GM23338 (cell line): ENCODE measurements around the gene TMEM127. TPM values are rescaled to one million over a fixed set of nuclear protein-coding genes. Genes with fewer than 3 reads are reported as not detected.

Experiments
- ATAC-seq: fragments of 200-7000 bp; cut with Tn5 transposase; 3 replicates; pipeline ENCODE4 v1.9.1; 2020
- DNase-seq: peaks from one replicate; pipeline ENCODE4 v3.0.0-alpha.2; 2015; ENCODE audit warnings: low spot score
- H2AFZ ChIP-seq: fragments of 200-600 bp; sonication (generic); 2 replicates; pipeline ENCODE4 v1.8.0; 2016; ENCODE audit warnings: antibody characterized with exemption, mild to moderate bottlenecking, moderate library complexity
- H3F3A ChIP-seq: fragments of 200-600 bp; sonication (generic); replicated peaks from 2 replicates; pipeline ENCODE4 v1.8.0; 2017; ENCODE audit warnings: antibody characterized with exemption, mixed run types, low read depth
- H3K27ac ChIP-seq: fragments of 200-600 bp; sonication (generic); 2 replicates; pipeline ENCODE4 v1.6.1; 2016; ENCODE audit warnings: low read depth
- H3K27me3 ChIP-seq: fragments of 200-600 bp; sonication (generic); 2 replicates; pipeline ENCODE4 v1.8.0; 2016; ENCODE audit warnings: mild to moderate bottlenecking, mixed run types, moderate library complexity; ENCODE audit not compliant: insufficient read depth
- H3K36me3 ChIP-seq: fragments of 200-600 bp; sonication (generic); 2 replicates; pipeline ENCODE4 v1.8.0; 2016; ENCODE audit warnings: mild to moderate bottlenecking; ENCODE audit not compliant: insufficient read depth
- H3K4me1 ChIP-seq: fragments of 200-600 bp; sonication (generic); 2 replicates; pipeline ENCODE4 v1.8.0; 2016; ENCODE audit warnings: mild to moderate bottlenecking, moderate library complexity; ENCODE audit not compliant: insufficient read depth
- H3K4me2 ChIP-seq: fragments of 200-600 bp; sonication (generic); 2 replicates; pipeline ENCODE4 v1.7.1; 2017; ENCODE audit warnings: mixed run types
- H3K4me3 ChIP-seq: fragments of 200-600 bp; sonication (generic); 2 replicates; pipeline ENCODE4 v1.6.1; 2016; ENCODE audit warnings: mixed run types
- H3K79me2 ChIP-seq: fragments of 200-600 bp; sonication (generic); replicated peaks from 2 replicates; pipeline ENCODE4 v1.8.0; 2017; ENCODE audit warnings: mild to moderate bottlenecking; ENCODE audit not compliant: insufficient read depth
- H3K9me2 ChIP-seq: fragments of 200-600 bp; sonication (generic); 2 replicates; pipeline ENCODE4 v1.8.0; 2017; ENCODE audit not compliant: insufficient read depth
- H4K20me1 ChIP-seq: fragments of 200-600 bp; sonication (generic); replicated peaks from 2 replicates; pipeline ENCODE4 v1.8.0; 2017; ENCODE audit warnings: mild to moderate bottlenecking; ENCODE audit not compliant: insufficient read depth
- H3K27ac Mint-ChIP-seq: 2 replicates; pipeline ENCODE4 v1.8.0; 2020; ENCODE audit warnings: inconsistent platforms, mild to moderate bottlenecking, moderate library complexity, mixed read lengths
- H3K27me3 Mint-ChIP-seq: 3 replicates; pipeline ENCODE4 v1.8.0; 2022; ENCODE audit warnings: low read depth, mild to moderate bottlenecking, moderate library complexity, mixed read lengths, inconsistent platforms; ENCODE audit not compliant: insufficient read depth, poor library complexity
- H3K36me3 Mint-ChIP-seq: 3 replicates; pipeline ENCODE4 v1.8.0; 2021; ENCODE audit warnings: low read depth, mild to moderate bottlenecking, inconsistent platforms, moderate library complexity, mixed read lengths
- H3K4me1 Mint-ChIP-seq: 3 replicates; pipeline ENCODE4 v1.8.0; 2020; ENCODE audit warnings: mild to moderate bottlenecking, inconsistent platforms, mixed read lengths
- H3K4me3 Mint-ChIP-seq: 3 replicates; pipeline ENCODE4 v1.8.0; 2021; ENCODE audit warnings: moderate library complexity, mild to moderate bottlenecking, inconsistent platforms, mixed read lengths
- H3K9me3 Mint-ChIP-seq: 3 replicates; pipeline ENCODE4 v1.8.0; 2020; ENCODE audit warnings: moderate library complexity, mild to moderate bottlenecking, inconsistent platforms, mixed read lengths
- CREB1 ChIP-seq: fragments of 250-450 bp; sonication (Bioruptor Pico); IDR thresholded peaks from 2 replicates; pipeline ENCODE4 v1.5.0; 2020; ENCODE audit warnings: low read depth, mild to moderate bottlenecking, moderate library complexity
- ETS1 ChIP-seq: IDR thresholded peaks from 2 replicates; pipeline ENCODE4 v1.6.1; 2016; ENCODE audit warnings: antibody characterized with exemption
- EZH2 ChIP-seq: fragments of 200-600 bp; sonication (generic); IDR thresholded peaks from one replicate; pipeline ENCODE4 v1.8.0; 2017; ENCODE audit warnings: antibody characterized with exemption, mild to moderate bottlenecking, low read depth; ENCODE audit not compliant: unreplicated experiment
- EZH2phosphoT487 ChIP-seq: fragments of 200-600 bp; sonication (generic); IDR thresholded peaks from one replicate; pipeline ENCODE4 v1.8.1; 2018; ENCODE audit warnings: antibody characterized with exemption; ENCODE audit not compliant: unreplicated experiment
- JUNB ChIP-seq: IDR thresholded peaks from one replicate; pipeline ENCODE4 v1.6.1; 2016; ENCODE audit warnings: antibody characterized with exemption; ENCODE audit not compliant: unreplicated experiment
- NANOG ChIP-seq: IDR thresholded peaks from 2 replicates; pipeline ENCODE4 v1.6.1; 2016; ENCODE audit warnings: antibody characterized with exemption, borderline replicate concordance
- POLR2AphosphoS5 ChIP-seq: IDR thresholded peaks from 2 replicates; pipeline ENCODE4 v1.6.1; 2016; ENCODE audit warnings: antibody characterized with exemption, low read depth
- STAT1 ChIP-seq: IDR thresholded peaks from one replicate; pipeline ENCODE4 v1.6.1; 2016; ENCODE audit warnings: antibody characterized with exemption; ENCODE audit not compliant: unreplicated experiment
- ZNF114 ChIP-seq: fragments of 250-450 bp; sonication (Bioruptor Pico); IDR thresholded peaks from 2 replicates; pipeline ENCODE4 v1.5.0; 2020; ENCODE audit warnings: mild to moderate bottlenecking, moderate library complexity
- ZNF331 ChIP-seq: fragments of 250-450 bp; sonication (Bioruptor Pico); IDR thresholded peaks from 2 replicates; pipeline ENCODE4 v1.5.0; 2020; ENCODE audit warnings: low read depth, mild to moderate bottlenecking, moderate library complexity
- polyA plus RNA-seq: library from polyadenylated mRNA; unstranded; fragments of >200 nt; fragmentation: Nextera tagmentation; extraction: Ambion mirVana; gene quantifications from 2 replicates; pipeline ENCODE4 v1.2.1, GENCODE V29; 2016
- total RNA-seq: library from RNA; depleted of rRNA; stranded (reverse); fragments of >200 nt; shearing (Covaris generic); gene quantifications from 2 replicates; pipeline ENCODE4 v1.2.3, GENCODE V29; 2014
- TF ChIP-seq, protein P1 (sequence below): IDR thresholded peaks from one replicate; pipeline ENCODE4 v1.6.1; 2018; ENCODE audit warnings: antibody characterized with exemption; ENCODE audit not compliant: unreplicated experiment
- TF ChIP-seq, protein P2 (sequence below), 2 experiments: fragments of 200-600 bp in 1 of 2; sonication (generic) in 1 of 2; conservative IDR thresholded peaks; 2 replicates each; pipeline versions ENCODE4 v1.5.1 to v1.6.1; 2016 to 2017; ENCODE audit warnings: antibody characterized with exemption in 2 of 2, low read depth in 2 of 2, mild to moderate bottlenecking in 2 of 2, moderate library complexity in 1 of 2
- TF ChIP-seq, protein P3 (sequence below): fragments of 250-450 bp; sonication (Bioruptor Pico); IDR thresholded peaks from 2 replicates; pipeline ENCODE4 v1.5.0; 2020; ENCODE audit warnings: mild to moderate bottlenecking, moderate library complexity

TMEM127 gene
- total and polyA plus RNA-seq, 2 experiments from 2014 or later, result 4.9 to 19.9 TPM

- H3F3A ChIP-seq, result 0 out of 2 replicates have a peak, but pooled peaks cover 3% of the 10 kb centered on the region
- H3K27ac ChIP-seq, result no peak overlapping the region
- H3K36me3 Mint-ChIP-seq, result peaks cover 16% of the 10 kb centered on the region
- no peak overlapping the region for H3K27ac Mint-ChIP-seq
- H2AFZ ChIP-seq, result no peak overlapping the region
- H4K20me1 ChIP-seq, result peaks cover 60% of the 10 kb centered on the region
- peaks cover 60% of the 10 kb centered on the region for H3K4me1 Mint-ChIP-seq
- peaks cover 44% of the 10 kb centered on the region for H3K4me1 ChIP-seq
- H3K27me3 Mint-ChIP-seq, result peaks cover 5% of the 10 kb centered on the region
- H3K4me3 ChIP-seq, result peak overlapping the region; percentile 30
- H3K27me3 ChIP-seq, result no peaks in the 10 kb centered on the region
- DNase-seq, result no peak
- no peaks in the 10 kb centered on the region for H3K9me2 ChIP-seq
- no peak for ATAC-seq
- H3K79me2 ChIP-seq, result peaks cover 85% of the 10 kb centered on the region
- peak overlapping the region; percentile 65 for H3K4me3 Mint-ChIP-seq
- TF ChIP-seq EZH2, result no peak
- no peak for TF ChIP-seq EZH2phosphoT487
- no peak for TF ChIP-seq ZNF331 (CRISPR knock-in tag)
- TF ChIP-seq ZNF114 (CRISPR knock-in tag), result no peak
- TF ChIP-seq JUNB, result no peak
- no peak for TF ChIP-seq STAT1
- TF ChIP-seq CREB1 (CRISPR knock-in tag), result no peak
- TF ChIP-seq, protein P1, sequence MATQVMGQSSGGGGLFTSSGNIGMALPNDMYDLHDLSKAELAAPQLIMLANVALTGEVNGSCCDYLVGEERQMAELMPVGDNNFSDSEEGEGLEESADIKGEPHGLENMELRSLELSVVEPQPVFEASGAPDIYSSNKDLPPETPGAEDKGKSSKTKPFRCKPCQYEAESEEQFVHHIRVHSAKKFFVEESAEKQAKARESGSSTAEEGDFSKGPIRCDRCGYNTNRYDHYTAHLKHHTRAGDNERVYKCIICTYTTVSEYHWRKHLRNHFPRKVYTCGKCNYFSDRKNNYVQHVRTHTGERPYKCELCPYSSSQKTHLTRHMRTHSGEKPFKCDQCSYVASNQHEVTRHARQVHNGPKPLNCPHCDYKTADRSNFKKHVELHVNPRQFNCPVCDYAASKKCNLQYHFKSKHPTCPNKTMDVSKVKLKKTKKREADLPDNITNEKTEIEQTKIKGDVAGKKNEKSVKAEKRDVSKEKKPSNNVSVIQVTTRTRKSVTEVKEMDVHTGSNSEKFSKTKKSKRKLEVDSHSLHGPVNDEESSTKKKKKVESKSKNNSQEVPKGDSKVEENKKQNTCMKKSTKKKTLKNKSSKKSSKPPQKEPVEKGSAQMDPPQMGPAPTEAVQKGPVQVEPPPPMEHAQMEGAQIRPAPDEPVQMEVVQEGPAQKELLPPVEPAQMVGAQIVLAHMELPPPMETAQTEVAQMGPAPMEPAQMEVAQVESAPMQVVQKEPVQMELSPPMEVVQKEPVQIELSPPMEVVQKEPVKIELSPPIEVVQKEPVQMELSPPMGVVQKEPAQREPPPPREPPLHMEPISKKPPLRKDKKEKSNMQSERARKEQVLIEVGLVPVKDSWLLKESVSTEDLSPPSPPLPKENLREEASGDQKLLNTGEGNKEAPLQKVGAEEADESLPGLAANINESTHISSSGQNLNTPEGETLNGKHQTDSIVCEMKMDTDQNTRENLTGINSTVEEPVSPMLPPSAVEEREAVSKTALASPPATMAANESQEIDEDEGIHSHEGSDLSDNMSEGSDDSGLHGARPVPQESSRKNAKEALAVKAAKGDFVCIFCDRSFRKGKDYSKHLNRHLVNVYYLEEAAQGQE, result no peak
- no peak for TF ChIP-seq NANOG
- TF ChIP-seq, protein P2, sequence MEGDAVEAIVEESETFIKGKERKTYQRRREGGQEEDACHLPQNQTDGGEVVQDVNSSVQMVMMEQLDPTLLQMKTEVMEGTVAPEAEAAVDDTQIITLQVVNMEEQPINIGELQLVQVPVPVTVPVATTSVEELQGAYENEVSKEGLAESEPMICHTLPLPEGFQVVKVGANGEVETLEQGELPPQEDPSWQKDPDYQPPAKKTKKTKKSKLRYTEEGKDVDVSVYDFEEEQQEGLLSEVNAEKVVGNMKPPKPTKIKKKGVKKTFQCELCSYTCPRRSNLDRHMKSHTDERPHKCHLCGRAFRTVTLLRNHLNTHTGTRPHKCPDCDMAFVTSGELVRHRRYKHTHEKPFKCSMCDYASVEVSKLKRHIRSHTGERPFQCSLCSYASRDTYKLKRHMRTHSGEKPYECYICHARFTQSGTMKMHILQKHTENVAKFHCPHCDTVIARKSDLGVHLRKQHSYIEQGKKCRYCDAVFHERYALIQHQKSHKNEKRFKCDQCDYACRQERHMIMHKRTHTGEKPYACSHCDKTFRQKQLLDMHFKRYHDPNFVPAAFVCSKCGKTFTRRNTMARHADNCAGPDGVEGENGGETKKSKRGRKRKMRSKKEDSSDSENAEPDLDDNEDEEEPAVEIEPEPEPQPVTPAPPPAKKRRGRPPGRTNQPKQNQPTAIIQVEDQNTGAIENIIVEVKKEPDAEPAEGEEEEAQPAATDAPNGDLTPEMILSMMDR (conservative IDR thresholded peaks at IDR 0.05; ENCODE audit: low read depth in 2 of 2), result no peak
- TF ChIP-seq ETS1, result no peak
- TF ChIP-seq POLR2AphosphoS5, result no peak
- TF ChIP-seq, protein P3, sequence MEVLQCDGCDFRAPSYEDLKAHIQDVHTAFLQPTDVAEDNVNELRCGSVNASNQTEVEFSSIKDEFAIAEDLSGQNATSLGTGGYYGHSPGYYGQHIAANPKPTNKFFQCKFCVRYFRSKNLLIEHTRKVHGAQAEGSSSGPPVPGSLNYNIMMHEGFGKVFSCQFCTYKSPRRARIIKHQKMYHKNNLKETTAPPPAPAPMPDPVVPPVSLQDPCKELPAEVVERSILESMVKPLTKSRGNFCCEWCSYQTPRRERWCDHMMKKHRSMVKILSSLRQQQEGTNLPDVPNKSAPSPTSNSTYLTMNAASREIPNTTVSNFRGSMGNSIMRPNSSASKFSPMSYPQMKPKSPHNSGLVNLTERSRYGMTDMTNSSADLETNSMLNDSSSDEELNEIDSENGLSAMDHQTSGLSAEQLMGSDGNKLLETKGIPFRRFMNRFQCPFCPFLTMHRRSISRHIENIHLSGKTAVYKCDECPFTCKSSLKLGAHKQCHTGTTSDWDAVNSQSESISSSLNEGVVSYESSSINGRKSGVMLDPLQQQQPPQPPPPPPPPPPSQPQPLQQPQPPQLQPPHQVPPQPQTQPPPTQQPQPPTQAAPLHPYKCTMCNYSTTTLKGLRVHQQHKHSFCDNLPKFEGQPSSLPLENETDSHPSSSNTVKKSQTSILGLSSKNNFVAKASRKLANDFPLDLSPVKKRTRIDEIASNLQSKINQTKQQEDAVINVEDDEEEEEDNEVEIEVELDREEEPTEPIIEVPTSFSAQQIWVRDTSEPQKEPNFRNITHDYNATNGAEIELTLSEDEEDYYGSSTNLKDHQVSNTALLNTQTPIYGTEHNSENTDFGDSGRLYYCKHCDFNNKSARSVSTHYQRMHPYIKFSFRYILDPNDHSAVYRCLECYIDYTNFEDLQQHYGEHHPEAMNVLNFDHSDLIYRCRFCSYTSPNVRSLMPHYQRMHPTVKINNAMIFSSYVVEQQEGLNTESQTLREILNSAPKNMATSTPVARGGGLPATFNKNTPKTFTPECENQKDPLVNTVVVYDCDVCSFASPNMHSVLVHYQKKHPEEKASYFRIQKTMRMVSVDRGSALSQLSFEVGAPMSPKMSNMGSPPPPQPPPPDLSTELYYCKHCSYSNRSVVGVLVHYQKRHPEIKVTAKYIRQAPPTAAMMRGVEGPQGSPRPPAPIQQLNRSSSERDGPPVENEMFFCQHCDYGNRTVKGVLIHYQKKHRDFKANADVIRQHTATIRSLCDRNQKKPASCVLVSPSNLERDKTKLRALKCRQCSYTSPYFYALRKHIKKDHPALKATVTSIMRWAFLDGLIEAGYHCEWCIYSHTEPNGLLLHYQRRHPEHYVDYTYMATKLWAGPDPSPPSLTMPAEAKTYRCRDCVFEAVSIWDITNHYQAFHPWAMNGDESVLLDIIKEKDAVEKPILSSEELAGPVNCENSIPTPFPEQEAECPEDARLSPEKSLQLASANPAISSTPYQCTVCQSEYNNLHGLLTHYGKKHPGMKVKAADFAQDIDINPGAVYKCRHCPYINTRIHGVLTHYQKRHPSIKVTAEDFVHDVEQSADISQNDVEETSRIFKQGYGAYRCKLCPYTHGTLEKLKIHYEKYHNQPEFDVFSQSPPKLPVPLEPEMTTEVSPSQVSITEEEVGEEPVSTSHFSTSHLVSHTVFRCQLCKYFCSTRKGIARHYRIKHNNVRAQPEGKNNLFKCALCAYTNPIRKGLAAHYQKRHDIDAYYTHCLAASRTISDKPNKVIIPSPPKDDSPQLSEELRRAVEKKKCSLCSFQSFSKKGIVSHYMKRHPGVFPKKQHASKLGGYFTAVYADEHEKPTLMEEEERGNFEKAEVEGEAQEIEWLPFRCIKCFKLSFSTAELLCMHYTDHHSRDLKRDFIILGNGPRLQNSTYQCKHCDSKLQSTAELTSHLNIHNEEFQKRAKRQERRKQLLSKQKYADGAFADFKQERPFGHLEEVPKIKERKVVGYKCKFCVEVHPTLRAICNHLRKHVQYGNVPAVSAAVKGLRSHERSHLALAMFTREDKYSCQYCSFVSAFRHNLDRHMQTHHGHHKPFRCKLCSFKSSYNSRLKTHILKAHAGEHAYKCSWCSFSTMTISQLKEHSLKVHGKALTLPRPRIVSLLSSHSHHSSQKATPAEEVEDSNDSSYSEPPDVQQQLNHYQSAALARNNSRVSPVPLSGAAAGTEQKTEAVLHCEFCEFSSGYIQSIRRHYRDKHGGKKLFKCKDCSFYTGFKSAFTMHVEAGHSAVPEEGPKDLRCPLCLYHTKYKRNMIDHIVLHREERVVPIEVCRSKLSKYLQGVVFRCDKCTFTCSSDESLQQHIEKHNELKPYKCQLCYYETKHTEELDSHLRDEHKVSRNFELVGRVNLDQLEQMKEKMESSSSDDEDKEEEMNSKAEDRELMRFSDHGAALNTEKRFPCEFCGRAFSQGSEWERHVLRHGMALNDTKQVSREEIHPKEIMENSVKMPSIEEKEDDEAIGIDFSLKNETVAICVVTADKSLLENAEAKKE (CRISPR knock-in tag), result no peak
- H3K4me2 ChIP-seq, result peak overlapping the region; percentile 72
- H3K36me3 ChIP-seq, result no peaks in the 10 kb centered on the region
- no peaks in the 10 kb centered on the region for H3K9me3 Mint-ChIP-seq
Measured at GRCh38 chr2:96205888-96206287, 59.9 kb downstream of the TMEM127 start.
